HCT116 (cell line): ENCODE measurements around the gene PRR29. TPM values are rescaled to one million over a fixed set of nuclear protein-coding genes. Genes with fewer than 3 reads are reported as not detected.

Source experiments
- ATAC-seq: fragments of 200-7000 bp; cut with Tn5 transposase; 2 replicates; pipeline ENCODE4 v1.9.1; 2020; ENCODE audit warnings: mild to moderate bottlenecking, moderate library complexity
- BruUV-seq: library from RNA; stranded (reverse); fragments of 400-500 nt; replicated peaks from 2 replicates; lab custom pipeline; 2021; lab: Mats Ljungman, UMichigan
- CTCF ChIA-PET: fragments of 300-600 bp; sonication (Branson Sonifier 250); formaldehyde crosslinking; loops from one replicate; lab custom pipeline; 2021; ENCODE audit warnings: antibody characterized with exemption; lab: Charles Lee
- POLR2A ChIA-PET: fragments of 300-600, 350-600 bp; sonication (Branson Sonifier 250); formaldehyde crosslinking; loops from one replicate; lab custom pipeline; 2021; ENCODE audit warnings: antibody characterized with exemption; lab: Charles Lee
- RAD21 ChIA-PET, 2 experiments: fragments of 300-600 bp; sonication (Branson Sonifier 250); formaldehyde crosslinking; loops; one replicate each; lab custom pipeline; 2023; ENCODE audit warnings: low total read pairs in 2 of 2; ENCODE audit not compliant: uncharacterized antibody in 2 of 2, unreplicated experiment in 2 of 2, low non-redundant PET in 1 of 2; lab: Charles Lee
- DNase-seq: peaks from one replicate; pipeline ENCODE4 v3.0.0-alpha.2; 2010; ENCODE audit warnings: low read depth, low spot score
- H2AFZ ChIP-seq: fragments of 200-600 bp; shearing (Covaris generic), sonication (generic); 2 replicates; pipeline ENCODE4 v1.6.1; 2017; ENCODE audit warnings: low read depth, mixed run types, mixed read lengths, antibody characterized with exemption, low read length; ENCODE audit not compliant: poor library complexity, severe bottlenecking
- H3K27ac ChIP-seq: 2 replicates; pipeline ENCODE4 v1.5.1; 2012; ENCODE audit warnings: low read depth, low read length
- H3K27me3 ChIP-seq: fragments of 200-600 bp; sonication (generic); 2 replicates; pipeline ENCODE4 v1.6.1; 2016; ENCODE audit warnings: mixed run types, low read length, mixed read lengths; ENCODE audit not compliant: insufficient read depth
- H3K36me3 ChIP-seq, 2 experiments: fragments of 200-500 bp in 1 of 2; fragments of 200-600 bp in 1 of 2; sonication (Bioruptor generic) in 1 of 2; sonication (generic) in 1 of 2; 2 replicates each; pipeline versions ENCODE4 v1.5.1 to v1.6.1; 2014 to 2016; ENCODE audit warnings: low read length in 2 of 2, inconsistent platforms in 1 of 2, mixed read lengths in 1 of 2, mixed run types in 1 of 2; ENCODE audit not compliant: insufficient read depth in 2 of 2, control insufficient read depth in 1 of 2
- H3K4me1 ChIP-seq, 2 experiments: fragments of 200-600 bp in 1 of 2; sonication (generic) in 1 of 2; 2 replicates each; pipeline versions ENCODE4 v1.5.1 to v1.6.1; 2012 to 2017; ENCODE audit warnings: low read length in 2 of 2, inconsistent platforms in 1 of 2, mild to moderate bottlenecking in 1 of 2, mixed read lengths in 1 of 2, mixed run types in 1 of 2, moderate library complexity in 1 of 2; ENCODE audit not compliant: insufficient read depth in 2 of 2, control insufficient read depth in 1 of 2
- H3K4me2 ChIP-seq: fragments of 200-600 bp; sonication (generic); 2 replicates; pipeline ENCODE4 v1.6.1; 2017; ENCODE audit warnings: mixed run types, low read length, mixed read lengths
- H3K4me3 ChIP-seq, 2 experiments: fragments of 200-600 bp in 1 of 2; sonication (generic) in 1 of 2; replicated peaks in 1 of 2; 2 replicates each; pipeline ENCODE4 v1.5.1; 2011 to 2016; ENCODE audit warnings: low read length in 2 of 2, control low read depth in 1 of 2, low read depth in 1 of 2, mild to moderate bottlenecking in 1 of 2, mixed read lengths in 1 of 2, mixed run types in 1 of 2
- H3K79me2 ChIP-seq: fragments of 200-600 bp; sonication (generic); 2 replicates; pipeline ENCODE4 v1.6.1; 2017; ENCODE audit warnings: mild to moderate bottlenecking, mixed run types, low read length, moderate library complexity, mixed read lengths; ENCODE audit not compliant: insufficient read depth
- H3K9ac ChIP-seq: fragments of 200-600 bp; sonication (generic); 2 replicates; pipeline ENCODE4 v1.6.1; 2016; ENCODE audit warnings: low read length, mixed read lengths
- H3K9me2 ChIP-seq: fragments of 200-600 bp; sonication (generic), shearing (Covaris generic); 2 replicates; pipeline ENCODE4 v1.6.1; 2017; ENCODE audit warnings: mixed run types, mild to moderate bottlenecking, moderate library complexity; ENCODE audit not compliant: insufficient read depth
- H3K9me3 ChIP-seq, 2 experiments: fragments of 200-500 bp in 1 of 2; fragments of 200-600 bp in 1 of 2; sonication (Bioruptor generic) in 1 of 2; sonication (generic) in 1 of 2; 2 replicates each; pipeline ENCODE4 v1.6.1; 2014 to 2017; ENCODE audit warnings: low read length in 2 of 2, mixed read lengths in 2 of 2, inconsistent platforms in 1 of 2, low read depth in 1 of 2, mild to moderate bottlenecking in 1 of 2, mixed run types in 1 of 2, moderate library complexity in 1 of 2; ENCODE audit not compliant: control insufficient read depth in 1 of 2, insufficient read depth in 1 of 2
- H4K20me1 ChIP-seq: fragments of 200-600 bp; sonication (generic), shearing (Covaris generic); 2 replicates; pipeline ENCODE4 v1.6.1; 2017; ENCODE audit warnings: mixed run types, mild to moderate bottlenecking, moderate library complexity; ENCODE audit not compliant: insufficient read depth
- CBX3 ChIP-seq: IDR thresholded peaks from 2 replicates; pipeline ENCODE4 v1.6.1; 2012; ENCODE audit warnings: low read depth
- CEBPB ChIP-seq: IDR thresholded peaks from 2 replicates; pipeline ENCODE4 v1.6.1; 2012; ENCODE audit warnings: low read depth
- CTCF ChIP-seq, 3 experiments: fragments of 200-600 bp in 1 of 3; sonication (generic) in 1 of 3; IDR thresholded peaks in 2 of 3; conservative IDR thresholded peaks in 1 of 3; 2 replicates each; pipeline ENCODE4 v1.5.1; 2012 to 2017; ENCODE audit warnings: low read depth in 2 of 3, low read length in 2 of 3, antibody characterized with exemption in 1 of 3, borderline replicate concordance in 1 of 3, control low read depth in 1 of 3, mild to moderate bottlenecking in 1 of 3, mixed read lengths in 1 of 3, mixed run types in 1 of 3, moderate library complexity in 1 of 3; ENCODE audit not compliant: insufficient read depth in 1 of 3
- ELF1 ChIP-seq: IDR thresholded peaks from 2 replicates; pipeline ENCODE4 v1.6.1; 2012; ENCODE audit warnings: low read depth, borderline replicate concordance
- EZH2 ChIP-seq: fragments of 200-600 bp; sonication (generic); IDR thresholded peaks from 2 replicates; pipeline ENCODE4 v1.6.1; 2017; ENCODE audit warnings: antibody characterized with exemption, mixed run types
- EZH2phosphoT487 ChIP-seq: fragments of 200-600 bp; IDR thresholded peaks from 2 replicates; pipeline ENCODE4 v1.6.1; 2018; ENCODE audit warnings: antibody characterized with exemption, borderline replicate concordance
- FOSL1 ChIP-seq: IDR thresholded peaks from 2 replicates; pipeline ENCODE4 v1.6.1; 2012; ENCODE audit warnings: low read depth
- JUND ChIP-seq: IDR thresholded peaks from 2 replicates; pipeline ENCODE4 v1.6.1; 2012
- MAX ChIP-seq: IDR thresholded peaks from 2 replicates; pipeline ENCODE4 v1.6.1; 2012
- POLR2A ChIP-seq: IDR thresholded peaks from 2 replicates; pipeline ENCODE4 v1.7.0; 2011; ENCODE audit warnings: borderline replicate concordance; ENCODE audit not compliant: insufficient read depth, insufficient read length; ENCODE audit errors: extremely low read depth
- RAD21 ChIP-seq: IDR thresholded peaks from 2 replicates; pipeline ENCODE4 v1.6.1; 2012; ENCODE audit warnings: low read depth, mild to moderate bottlenecking
- REST ChIP-seq: IDR thresholded peaks from 2 replicates; pipeline ENCODE4 v1.6.1; 2012; ENCODE audit warnings: low read depth
- SIN3A ChIP-seq: IDR thresholded peaks from 2 replicates; pipeline ENCODE4 v1.6.1; 2012; ENCODE audit warnings: low read depth
- SP1 ChIP-seq: IDR thresholded peaks from 2 replicates; pipeline ENCODE4 v1.6.1; 2012; ENCODE audit warnings: low read depth
- TCF7L2 ChIP-seq: IDR thresholded peaks from 2 replicates; pipeline ENCODE4 v1.7.0; 2011; ENCODE audit warnings: borderline replicate concordance, inconsistent platforms; ENCODE audit not compliant: insufficient read depth, insufficient read length; ENCODE audit errors: extremely low read depth
- YY1 ChIP-seq: IDR thresholded peaks from 2 replicates; pipeline ENCODE4 v1.6.1; 2011; ENCODE audit warnings: low read length, low read depth, moderate library complexity, mild to moderate bottlenecking; ENCODE audit not compliant: insufficient replicate concordance; ENCODE audit errors: extremely low read depth
- ZBTB33 ChIP-seq: IDR thresholded peaks from 2 replicates; pipeline ENCODE4 v1.6.1; 2011; ENCODE audit warnings: mild to moderate bottlenecking, low read length, moderate library complexity; ENCODE audit not compliant: insufficient replicate concordance; ENCODE audit errors: extremely low read depth
- ZFX ChIP-seq: fragments of 450-650 bp; IDR thresholded peaks from 2 replicates; pipeline ENCODE4 v1.6.1; 2017
- ZNF274 ChIP-seq: fragments of 200-500 bp; sonication (Bioruptor generic); IDR thresholded peaks from 2 replicates; pipeline ENCODE4 v1.6.1; 2014; ENCODE audit warnings: mild to moderate bottlenecking, low read depth, low read length, inconsistent platforms
- intact Hi-C: fragments of 100-400 bp; cut with micrococcal nuclease; formaldehyde crosslinking; loops from 2 replicates; pipeline ENCODE4 v1.10.0; 2022
- total RNA-seq: library from RNA; stranded (reverse); gene quantifications from one replicate; pipeline ENCODE4 v1.2.1, GENCODE V29; 2021; ENCODE audit not compliant: unreplicated experiment

The PRR29 gene
- total RNA-seq, 1 experiment from 2014 or later: not detected

GRCh38 chr17:64028874-64029464 is 30.8 kb downstream of the PRR29 start:
- H3K4me2 ChIP-seq: no peak overlapping the region
- H3K27ac ChIP-seq: no peak overlapping the region
- no peaks in the 10 kb centered on the region for H3K79me2 ChIP-seq
- TF ChIP-seq MAX (no peak), POLR2A (no peak), SP1 (no peak), ZBTB33 (no peak), CTCF (IDR thresholded peaks at IDR 0.05 in 2 of 3, conservative IDR thresholded peaks at IDR 0.05 in 1 of 3; ENCODE audit: borderline replicate concordance in 1 of 3, insufficient read depth in 1 of 3, low read depth in 2 of 3, low read length in 2 of 3) (peak; percentile 77 to 95 (median 92)), EZH2 (no peak), JUND (no peak), ELF1 (no peak), YY1 (peak; percentile 12), ZFX (no peak), REST (no peak), SIN3A (no peak), FOSL1 (no peak), CBX3 (no peak), CEBPB (no peak), RAD21 (peak; percentile 81), TCF7L2 (no peak), EZH2phosphoT487 (no peak), ZNF274 (no peak)
- ATAC-seq (peak; percentile 59), DNase-seq (peak; percentile 66)
- no peak overlapping the region for H3K9ac ChIP-seq
- H4K20me1 ChIP-seq: no peaks in the 10 kb centered on the region
- no peaks in the 10 kb centered on the region for H3K9me3 ChIP-seq
- CTCF ChIA-PET: interaction anchor here (0.6 to 7.6 kb wide), 41 partner anchors 8 to 391 kb away, joined by 3 to 519 read pairs (median 4); partner anchors contain the start of genes ERN1, GH1 and ICAM2
- H2AFZ ChIP-seq: peak overlapping the region; percentile 89
- intact Hi-C loops: loop anchor here (1.0 to 10.0 kb wide), 4 partner anchors 104 to 386 kb away; no protein-coding TSS in a partner anchor
- RAD21 ChIA-PET: interaction anchor here (0.6 to 6.2 kb wide), 9 partner anchors 35 to 110 kb away, joined by 3 to 66 read pairs (median 4); partner anchors contain the start of gene ERN1 (in 1 of the 2)
- no peaks in the 10 kb centered on the region for H3K27me3 ChIP-seq
- BruUV-seq: no TSS peak
- H3K36me3 ChIP-seq: no peaks in the 10 kb centered on the region
- H3K4me3 ChIP-seq: no peak overlapping the region
- POLR2A ChIA-PET: interaction anchor here (0.7 to 3.0 kb wide), 4 partner anchors 96 to 120 kb away, joined by 4 to 21 read pairs (median 8); no protein-coding TSS in a partner anchor
- H3K9me2 ChIP-seq: no peaks in the 10 kb centered on the region
- peaks cover 3 to 11% of the 10 kb centered on the region in 2 experiments; a peak in 3 of 4 replicates for H3K4me1 ChIP-seq
